SJSA1 (cell line): Measurements from ENCODE around the gene MOB3C. TPM values are rescaled to one million over a fixed set of nuclear protein-coding genes. Genes with fewer than 3 reads are reported as not detected.

ENCODE experiments used
- DNase-seq, 2 experiments: peaks; one replicate each; pipeline ENCODE4 v3.0.0-alpha.2; 2015 to 2020; ENCODE audit warnings: low spot score in 2 of 2, low read depth in 1 of 2
- H3K27ac ChIP-seq: fragments of 250-450 bp; sonication (Bioruptor Pico); 2 replicates; pipeline ENCODE4 v1.5.1; 2020; ENCODE audit warnings: mild to moderate bottlenecking, moderate library complexity
- H3K27me3 ChIP-seq: fragments of 250-450 bp; sonication (Bioruptor Pico); replicated peaks from 2 replicates; pipeline ENCODE4 v1.5.1; 2020; ENCODE audit warnings: mild to moderate bottlenecking, moderate library complexity
- H3K36me3 ChIP-seq: fragments of 250-450 bp; sonication (Bioruptor Pico); 2 replicates; pipeline ENCODE4 v1.5.1; 2020; ENCODE audit warnings: mild to moderate bottlenecking
- H3K4me1 ChIP-seq: fragments of 250-450 bp; sonication (Bioruptor Pico); replicated peaks from 2 replicates; pipeline ENCODE4 v1.6.1; 2021; ENCODE audit warnings: mild to moderate bottlenecking
- H3K4me3 ChIP-seq: fragments of 250-450 bp; sonication (Bioruptor Pico); 2 replicates; pipeline ENCODE4 v1.5.1; 2020; ENCODE audit warnings: mild to moderate bottlenecking
- H3K9me3 ChIP-seq: fragments of 250-450 bp; sonication (Bioruptor Pico); replicated peaks from 2 replicates; pipeline ENCODE4 v1.5.1; 2020; ENCODE audit warnings: mild to moderate bottlenecking
- total RNA-seq: library from RNA; depleted of rRNA; stranded (reverse); fragments of >200 nt; shearing (Covaris generic); gene quantifications from 2 replicates; pipeline ENCODE4 v1.2.3, GENCODE V29; 2014

Gene MOB3C
- total RNA-seq, 1 experiment from 2014 or later, result 5.0 TPM

GRCh38 chr1:46622344-46622743, 5.7 kb upstream of the MOB3C start:
- Histone ChIP-seq H3K4me1 (peaks cover 2% of the 10 kb centered on the region; the same call in 1 of the 2 replicates), H3K4me3 (no peak overlapping the region), H3K27ac (no peak overlapping the region), H3K9me3 (no peaks in the 10 kb centered on the region), H3K36me3 (no peaks in the 10 kb centered on the region), H3K27me3 (no peaks in the 10 kb centered on the region)
- peak in 1 of 2 experiments; percentile 20 for DNase-seq

GRCh38 chr1:46621930-46622329, 5.3 kb upstream of the MOB3C start:
- H3K27ac ChIP-seq, result no peak overlapping the region
- no peaks in the 10 kb centered on the region for H3K9me3 ChIP-seq
- H3K4me1 ChIP-seq, result peaks cover 6% of the 10 kb centered on the region
- no peak overlapping the region for H3K4me3 ChIP-seq
- DNase-seq, result no peak
- no peaks in the 10 kb centered on the region for H3K36me3 ChIP-seq
- H3K27me3 ChIP-seq, result no peaks in the 10 kb centered on the region

- Histone ChIP-seq H3K4me3 (no peak overlapping the region), H3K4me1 (peaks cover 15% of the 10 kb centered on the region), H3K9me3 (no peaks in the 10 kb centered on the region), H3K36me3 (peaks cover 2% of the 10 kb centered on the region; the same call in 1 of the 2 replicates), H3K27me3 (no peaks in the 10 kb centered on the region), H3K27ac (no peak overlapping the region)
- DNase-seq, result no peak
Observed at GRCh38 chr1:46619656-46620258, 3.1 kb upstream of the MOB3C start.

GRCh38 chr1:46618754-46619415, 2.3 kb upstream of the MOB3C start:
- H3K27me3 ChIP-seq, result no peaks in the 10 kb centered on the region
- no peak overlapping the region for H3K27ac ChIP-seq
- peaks cover 15% of the 10 kb centered on the region for H3K4me1 ChIP-seq
- H3K4me3 ChIP-seq, result no peak overlapping the region
- no peaks in the 10 kb centered on the region for H3K9me3 ChIP-seq
- no peak for DNase-seq
- peaks cover 2% of the 10 kb centered on the region; the same call in 1 of the 2 replicates for H3K36me3 ChIP-seq

- Histone ChIP-seq H3K4me1 (peaks cover 15% of the 10 kb centered on the region), H3K27me3 (no peaks in the 10 kb centered on the region), H3K9me3 (no peaks in the 10 kb centered on the region), H3K4me3 (no peak overlapping the region), H3K36me3 (peaks cover 5% of the 10 kb centered on the region), H3K27ac (no peak overlapping the region)
- DNase-seq, result no peak
Observed at GRCh38 chr1:46617833-46618232, 1.2 kb upstream of the MOB3C start.

GRCh38 chr1:46617108-46617800, 643 bp upstream of the MOB3C start:
- Histone ChIP-seq H3K27me3 (no peaks in the 10 kb centered on the region), H3K36me3 (peaks cover 7% of the 10 kb centered on the region), H3K4me1 (peaks cover 15% of the 10 kb centered on the region), H3K9me3 (no peaks in the 10 kb centered on the region), H3K4me3 (peak overlapping the region; percentile 78), H3K27ac (peak overlapping the region; percentile 62)
- no peak for DNase-seq

GRCh38 chr1:46615735-46616134, 876 bp downstream of the MOB3C start:
- peaks cover 11% of the 10 kb centered on the region for H3K36me3 ChIP-seq
- no peaks in the 10 kb centered on the region for H3K9me3 ChIP-seq
- no peak for DNase-seq
- no peak overlapping the region for H3K27ac ChIP-seq
- H3K27me3 ChIP-seq, result no peaks in the 10 kb centered on the region
- H3K4me3 ChIP-seq, result peak overlapping the region; percentile 78
- peaks cover 26% of the 10 kb centered on the region for H3K4me1 ChIP-seq

GRCh38 chr1:46615088-46615487, 1.5 kb downstream of the MOB3C start:
- no peak for DNase-seq
- Histone ChIP-seq H3K27ac (no peak overlapping the region), H3K27me3 (no peaks in the 10 kb centered on the region), H3K4me1 (peaks cover 26% of the 10 kb centered on the region), H3K4me3 (no peak overlapping the region), H3K9me3 (no peaks in the 10 kb centered on the region), H3K36me3 (peaks cover 11% of the 10 kb centered on the region)

- no peaks in the 10 kb centered on the region for H3K9me3 ChIP-seq
- H3K36me3 ChIP-seq, result peaks cover 13% of the 10 kb centered on the region
- peaks cover 26% of the 10 kb centered on the region for H3K4me1 ChIP-seq
- DNase-seq, result no peak
- no peak overlapping the region for H3K27ac ChIP-seq
- H3K4me3 ChIP-seq, result no peak overlapping the region
- H3K27me3 ChIP-seq, result no peaks in the 10 kb centered on the region
Observed at GRCh38 chr1:46614604-46614984, 2.0 kb downstream of the MOB3C start.

- no peaks in the 10 kb centered on the region for H3K27me3 ChIP-seq
- peaks cover 26% of the 10 kb centered on the region for H3K4me1 ChIP-seq
- peak; percentile 12 to 54 for DNase-seq
- no peaks in the 10 kb centered on the region for H3K9me3 ChIP-seq
- no peak overlapping the region for H3K27ac ChIP-seq
- no peak overlapping the region for H3K4me3 ChIP-seq
- H3K36me3 ChIP-seq, result peaks cover 19% of the 10 kb centered on the region
Observed at GRCh38 chr1:46613661-46614603, 2.7 kb downstream of the MOB3C start.

GRCh38 chr1:46612937-46613660, 3.5 kb downstream of the MOB3C start:
- H3K9me3 ChIP-seq, result no peaks in the 10 kb centered on the region
- no peaks in the 10 kb centered on the region for H3K27me3 ChIP-seq
- DNase-seq, result no peak
- peaks cover 26% of the 10 kb centered on the region for H3K4me1 ChIP-seq
- peaks cover 28% of the 10 kb centered on the region for H3K36me3 ChIP-seq
- H3K4me3 ChIP-seq, result no peak overlapping the region
- no peak overlapping the region for H3K27ac ChIP-seq

- H3K4me3 ChIP-seq, result no peak overlapping the region
- H3K27ac ChIP-seq, result peak overlapping the region; percentile 58
- H3K36me3 ChIP-seq, result peaks cover 31% of the 10 kb centered on the region
- peaks cover 18% of the 10 kb centered on the region for H3K4me1 ChIP-seq
- H3K9me3 ChIP-seq, result no peaks in the 10 kb centered on the region
- peak; percentile 20 to 67 for DNase-seq
- no peaks in the 10 kb centered on the region for H3K27me3 ChIP-seq
Observed at GRCh38 chr1:46611691-46612221, 4.9 kb downstream of the MOB3C start.
